Measurements from ENCODE around the gene TNPO1.

TNPO1 gene

GRCh38 chr5:72818866-72819534 lies 2.5 kb downstream of the TNPO1 start:
- no peak overlapping the region for H3K9ac ChIP-seq (ENCODE audit: insufficient read length, low read depth)
- no peaks in the 10 kb centered on the region for H3K9me3 ChIP-seq (ENCODE audit: insufficient read depth, low read length)
- peak; percentile 25 for DNase-seq (ENCODE audit: low read depth, low spot score)
- H3K27me3 ChIP-seq (ENCODE audit: insufficient read depth, insufficient read length): no peaks in the 10 kb centered on the region
- H3K36me3 ChIP-seq (ENCODE audit: insufficient read depth, insufficient read length, low read length): peaks cover 3% of the 10 kb centered on the region
- no peaks in the 10 kb centered on the region for H3K4me1 ChIP-seq (ENCODE audit: insufficient read depth, insufficient read length)
- H3K4me3 ChIP-seq (ENCODE audit: insufficient read length, low read depth): no peak overlapping the region
- TF ChIP-seq YY1 (IDR thresholded peaks at IDR 0.05; ENCODE audit: insufficient read depth, insufficient read length): no peak
- no peak for TF ChIP-seq SUZ12 (IDR thresholded peaks at IDR 0.05; ENCODE audit: extremely low read depth, insufficient read depth, insufficient read length)
- TF ChIP-seq ZNF274 (IDR thresholded peaks at IDR 0.05; ENCODE audit: low read depth, low read length): no peak

GRCh38 chr5:72821776-72822175 lies 5.3 kb downstream of the TNPO1 start:
- Histone ChIP-seq H3K27me3 (ENCODE audit: insufficient read depth, insufficient read length) (no peaks in the 10 kb centered on the region), H3K4me3 (ENCODE audit: insufficient read length, low read depth) (no peak overlapping the region), H3K4me1 (ENCODE audit: insufficient read depth, insufficient read length) (no peaks in the 10 kb centered on the region), H3K9ac (ENCODE audit: insufficient read length, low read depth) (no peak overlapping the region), H3K36me3 (ENCODE audit: insufficient read depth, insufficient read length, low read length) (peaks cover 3% of the 10 kb centered on the region), H3K9me3 (ENCODE audit: insufficient read depth, low read length) (no peaks in the 10 kb centered on the region)
- TF ChIP-seq ZNF274 (IDR thresholded peaks at IDR 0.05; ENCODE audit: low read depth, low read length): no peak
- TF ChIP-seq YY1 (IDR thresholded peaks at IDR 0.05; ENCODE audit: insufficient read depth, insufficient read length): no peak
- no peak for TF ChIP-seq SUZ12 (IDR thresholded peaks at IDR 0.05; ENCODE audit: extremely low read depth, insufficient read depth, insufficient read length)
- DNase-seq (ENCODE audit: low read depth, low spot score): no peak

GRCh38 chr5:72822944-72823343 lies 6.5 kb downstream of the TNPO1 start:
- Histone ChIP-seq H3K9ac (ENCODE audit: insufficient read length, low read depth) (no peak overlapping the region), H3K4me1 (ENCODE audit: insufficient read depth, insufficient read length) (no peaks in the 10 kb centered on the region), H3K36me3 (ENCODE audit: insufficient read depth, insufficient read length, low read length) (peaks cover 6% of the 10 kb centered on the region), H3K9me3 (ENCODE audit: insufficient read depth, low read length) (no peaks in the 10 kb centered on the region), H3K4me3 (ENCODE audit: insufficient read length, low read depth) (no peak overlapping the region), H3K27me3 (ENCODE audit: insufficient read depth, insufficient read length) (no peaks in the 10 kb centered on the region)
- DNase-seq (ENCODE audit: low read depth, low spot score): no peak
- no peak for TF ChIP-seq SUZ12 (IDR thresholded peaks at IDR 0.05; ENCODE audit: extremely low read depth, insufficient read depth, insufficient read length)
- TF ChIP-seq YY1 (IDR thresholded peaks at IDR 0.05; ENCODE audit: insufficient read depth, insufficient read length): no peak

- TF ChIP-seq YY1 (IDR thresholded peaks at IDR 0.05; ENCODE audit: insufficient read depth, insufficient read length) (no peak), ZNF274 (IDR thresholded peaks at IDR 0.05; ENCODE audit: low read depth, low read length) (no peak), SUZ12 (IDR thresholded peaks at IDR 0.05; ENCODE audit: extremely low read depth, insufficient read depth, insufficient read length) (no peak)
These were observed 13.2 kb downstream of the TNPO1 start for GRCh38 chr5:72829707-72830106.

GRCh38 chr5:72830362-72830761 lies 13.9 kb downstream of the TNPO1 start:
- peaks cover 3% of the 10 kb centered on the region for H3K36me3 ChIP-seq (ENCODE audit: insufficient read depth, insufficient read length, low read length)
- DNase-seq (ENCODE audit: low read depth, low spot score): no peak
- H3K4me3 ChIP-seq (ENCODE audit: insufficient read length, low read depth): no peak overlapping the region
- no peaks in the 10 kb centered on the region for H3K27me3 ChIP-seq (ENCODE audit: insufficient read depth, insufficient read length)
- no peak overlapping the region for H3K9ac ChIP-seq (ENCODE audit: insufficient read length, low read depth)
- no peaks in the 10 kb centered on the region for H3K9me3 ChIP-seq (ENCODE audit: insufficient read depth, low read length)
- TF ChIP-seq ZNF274 (IDR thresholded peaks at IDR 0.05; ENCODE audit: low read depth, low read length) (no peak), SUZ12 (IDR thresholded peaks at IDR 0.05; ENCODE audit: extremely low read depth, insufficient read depth, insufficient read length) (no peak), YY1 (IDR thresholded peaks at IDR 0.05; ENCODE audit: insufficient read depth, insufficient read length) (no peak)
- H3K4me1 ChIP-seq (ENCODE audit: insufficient read depth, insufficient read length): no peaks in the 10 kb centered on the region

More at GRCh38 chr5:72829707-72830106, 13.2 kb downstream of the TNPO1 start:
- H3K36me3 ChIP-seq (ENCODE audit: insufficient read depth, insufficient read length, low read length): peaks cover 3% of the 10 kb centered on the region
- H3K4me1 ChIP-seq (ENCODE audit: insufficient read depth, insufficient read length): no peaks in the 10 kb centered on the region
- no peak overlapping the region for H3K9ac ChIP-seq (ENCODE audit: insufficient read length, low read depth)
- DNase-seq (ENCODE audit: low read depth, low spot score): no peak
- no peaks in the 10 kb centered on the region for H3K27me3 ChIP-seq (ENCODE audit: insufficient read depth, insufficient read length)
- H3K4me3 ChIP-seq (ENCODE audit: insufficient read length, low read depth): no peak overlapping the region
- H3K9me3 ChIP-seq (ENCODE audit: insufficient read depth, low read length): no peaks in the 10 kb centered on the region

GRCh38 chr5:72831685-72832084 lies 15.2 kb downstream of the TNPO1 start:
- TF ChIP-seq ZNF274 (IDR thresholded peaks at IDR 0.05; ENCODE audit: low read depth, low read length) (no peak), YY1 (IDR thresholded peaks at IDR 0.05; ENCODE audit: insufficient read depth, insufficient read length) (no peak), SUZ12 (IDR thresholded peaks at IDR 0.05; ENCODE audit: extremely low read depth, insufficient read depth, insufficient read length) (no peak)
- Histone ChIP-seq H3K4me3 (ENCODE audit: insufficient read length, low read depth) (no peak overlapping the region), H3K36me3 (ENCODE audit: insufficient read depth, insufficient read length, low read length) (peaks cover 3% of the 10 kb centered on the region), H3K4me1 (ENCODE audit: insufficient read depth, insufficient read length) (no peaks in the 10 kb centered on the region), H3K9ac (ENCODE audit: insufficient read length, low read depth) (no peak overlapping the region), H3K27me3 (ENCODE audit: insufficient read depth, insufficient read length) (no peaks in the 10 kb centered on the region), H3K9me3 (ENCODE audit: insufficient read depth, low read length) (no peaks in the 10 kb centered on the region)
- no peak for DNase-seq (ENCODE audit: low read depth, low spot score)

- Histone ChIP-seq H3K9ac (ENCODE audit: insufficient read length, low read depth) (no peak overlapping the region), H3K36me3 (ENCODE audit: insufficient read depth, insufficient read length, low read length) (no peaks in the 10 kb centered on the region), H3K27me3 (ENCODE audit: insufficient read depth, insufficient read length) (no peaks in the 10 kb centered on the region), H3K4me3 (ENCODE audit: insufficient read length, low read depth) (no peak overlapping the region), H3K9me3 (ENCODE audit: insufficient read depth, low read length) (no peaks in the 10 kb centered on the region), H3K4me1 (ENCODE audit: insufficient read depth, insufficient read length) (no peaks in the 10 kb centered on the region)
- TF ChIP-seq YY1 (IDR thresholded peaks at IDR 0.05; ENCODE audit: insufficient read depth, insufficient read length): no peak
- no peak for TF ChIP-seq SUZ12 (IDR thresholded peaks at IDR 0.05; ENCODE audit: extremely low read depth, insufficient read depth, insufficient read length)
- TF ChIP-seq ZNF274 (IDR thresholded peaks at IDR 0.05; ENCODE audit: low read depth, low read length): no peak
- no peak for DNase-seq (ENCODE audit: low read depth, low spot score)
These were observed 18.5 kb downstream of the TNPO1 start for GRCh38 chr5:72834924-72835323.

Measured in NT2/D1 (cell line).